OCI-LY1 (cell line): ENCODE data around the gene SLC28A1.

ENCODE experiments used
- H2AFZ ChIP-seq: fragments of 200-600 bp; sonication (generic), shearing (Covaris generic); 2 replicates; pipeline ENCODE4 v1.6.0; 2014; ENCODE audit warnings: antibody characterized with exemption, mild to moderate bottlenecking, low read length
- H3F3A ChIP-seq: fragments of 200-600 bp; sonication (generic), shearing (Covaris generic); 2 replicates; pipeline ENCODE4 v1.6.0; 2014; ENCODE audit warnings: mild to moderate bottlenecking, antibody characterized with exemption, low read length, moderate library complexity; ENCODE audit not compliant: insufficient read depth
- H3K27ac ChIP-seq: fragments of 200-600 bp; sonication (generic); 2 replicates; pipeline ENCODE4 v1.5.1; 2014; ENCODE audit warnings: low read length, mixed run types, mild to moderate bottlenecking, low read depth; ENCODE audit not compliant: poor library complexity, severe bottlenecking
- H3K27me3 ChIP-seq: fragments of 200-600 bp; sonication (generic); 2 replicates; pipeline ENCODE4 v1.6.0; 2014; ENCODE audit warnings: antibody characterized with exemption, mild to moderate bottlenecking, low read length, moderate library complexity; ENCODE audit not compliant: insufficient read depth
- H3K36me3 ChIP-seq: fragments of 200-600 bp; sonication (generic); 2 replicates; pipeline ENCODE4 v1.6.1; 2014; ENCODE audit warnings: mild to moderate bottlenecking, antibody characterized with exemption, low read length, moderate library complexity, mixed read lengths; ENCODE audit not compliant: insufficient read depth
- H3K4me1 ChIP-seq: fragments of 200-600 bp; sonication (generic); 2 replicates; pipeline ENCODE4 v1.5.1; 2014; ENCODE audit warnings: mild to moderate bottlenecking, low read length, moderate library complexity; ENCODE audit not compliant: insufficient read depth, severe bottlenecking
- H3K4me2 ChIP-seq: fragments of 200-600 bp; sonication (generic), shearing (Covaris generic); 2 replicates; pipeline ENCODE4 v1.6.1; 2014; ENCODE audit warnings: low read length
- H3K4me3 ChIP-seq: fragments of 200-600 bp; sonication (generic); 2 replicates; pipeline ENCODE4 v1.5.1; 2014; ENCODE audit warnings: low read length, low read depth, mild to moderate bottlenecking, mixed read lengths; ENCODE audit not compliant: poor library complexity, severe bottlenecking
- H3K79me2 ChIP-seq: fragments of 200-600 bp; shearing (Covaris generic); 2 replicates; pipeline ENCODE4 v1.6.1; 2016; ENCODE audit warnings: mixed run types, low read length, mixed read lengths; ENCODE audit not compliant: insufficient read depth
- H3K9ac ChIP-seq: fragments of 200-600 bp; sonication (generic), shearing (Covaris generic); 2 replicates; pipeline ENCODE4 v1.6.1; 2014; ENCODE audit warnings: mild to moderate bottlenecking, low read length, mixed read lengths
- H3K9me2 ChIP-seq: fragments of 200-600 bp; sonication (generic), shearing (Covaris generic); 2 replicates; pipeline ENCODE4 v1.6.1; 2014; ENCODE audit warnings: low read depth, mild to moderate bottlenecking, low read length, mixed read lengths
- H3K9me3 ChIP-seq: fragments of 200-600 bp; shearing (Covaris generic); 2 replicates; pipeline ENCODE4 v1.6.1; 2014; ENCODE audit warnings: low read length, mixed read lengths
- H4K20me1 ChIP-seq: fragments of 200-600 bp; sonication (generic), shearing (Covaris generic); 2 replicates; pipeline ENCODE4 v1.6.0; 2016; ENCODE audit warnings: mild to moderate bottlenecking, low read length; ENCODE audit not compliant: insufficient read depth
- EZH2 ChIP-seq: fragments of 200-600 bp; sonication (generic), shearing (Covaris generic); IDR thresholded peaks from 2 replicates; pipeline ENCODE4 v1.8.0; 2017; ENCODE audit warnings: borderline replicate concordance, mixed run types, mild to moderate bottlenecking, antibody characterized with exemption, low read length, moderate library complexity, mixed read lengths
- TF ChIP-seq, protein P1 (sequence below): fragments of 200-600 bp; sonication (generic), shearing (Covaris generic); IDR thresholded peaks from 2 replicates; pipeline ENCODE4 v1.5.1; 2017; ENCODE audit warnings: mild to moderate bottlenecking, antibody characterized with exemption, low read length, moderate library complexity, mixed read lengths

Gene SLC28A1

GRCh38 chr15:84836844-84837243, 47.6 kb upstream of the SLC28A1 start:
- Histone ChIP-seq H3K79me2 (no peaks in the 10 kb centered on the region), H3K4me3 (no peak overlapping the region), H3K4me1 (no peaks in the 10 kb centered on the region), H3K9me3 (no peaks in the 10 kb centered on the region), H4K20me1 (no peaks in the 10 kb centered on the region), H3K9me2 (no peaks in the 10 kb centered on the region), H3K36me3 (no peaks in the 10 kb centered on the region), H2AFZ (no peak overlapping the region), H3K9ac (no peak overlapping the region), H3F3A (no peaks in the 10 kb centered on the region), H3K27me3 (no peaks in the 10 kb centered on the region), H3K4me2 (no peak overlapping the region), H3K27ac (no peak overlapping the region)
- no peak for TF ChIP-seq EZH2

DNA sequence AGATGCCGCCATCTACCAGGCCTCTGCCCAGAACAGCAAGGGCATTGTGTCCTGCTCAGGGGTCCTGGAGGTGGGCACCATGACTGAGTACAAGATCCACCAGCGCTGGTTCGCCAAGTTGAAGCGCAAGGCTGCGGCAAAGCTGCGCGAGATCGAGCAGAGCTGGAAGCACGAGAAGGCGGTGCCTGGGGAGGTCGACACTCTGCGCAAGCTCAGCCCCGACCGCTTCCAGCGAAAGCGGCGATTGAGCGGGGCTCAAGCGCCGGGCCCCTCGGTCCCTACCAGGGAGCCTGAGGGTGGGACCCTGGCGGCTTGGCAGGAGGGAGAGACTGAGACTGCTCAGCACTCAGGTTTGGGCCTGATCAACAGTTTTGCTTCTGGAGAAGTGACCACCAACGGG, 44.7 kb upstream of the SLC28A1 start:
- H4K20me1 ChIP-seq, result no peaks in the 10 kb centered on the region
- H3K4me1 ChIP-seq, result no peaks in the 10 kb centered on the region
- H3K79me2 ChIP-seq, result no peaks in the 10 kb centered on the region
- no peak overlapping the region for H3K4me2 ChIP-seq
- no peak overlapping the region for H3K9ac ChIP-seq
- no peak overlapping the region for H2AFZ ChIP-seq
- no peaks in the 10 kb centered on the region for H3K9me3 ChIP-seq
- H3F3A ChIP-seq, result no peaks in the 10 kb centered on the region
- H3K36me3 ChIP-seq, result no peaks in the 10 kb centered on the region
- H3K9me2 ChIP-seq, result no peaks in the 10 kb centered on the region
- no peaks in the 10 kb centered on the region for H3K27me3 ChIP-seq
- TF ChIP-seq, protein P1, sequence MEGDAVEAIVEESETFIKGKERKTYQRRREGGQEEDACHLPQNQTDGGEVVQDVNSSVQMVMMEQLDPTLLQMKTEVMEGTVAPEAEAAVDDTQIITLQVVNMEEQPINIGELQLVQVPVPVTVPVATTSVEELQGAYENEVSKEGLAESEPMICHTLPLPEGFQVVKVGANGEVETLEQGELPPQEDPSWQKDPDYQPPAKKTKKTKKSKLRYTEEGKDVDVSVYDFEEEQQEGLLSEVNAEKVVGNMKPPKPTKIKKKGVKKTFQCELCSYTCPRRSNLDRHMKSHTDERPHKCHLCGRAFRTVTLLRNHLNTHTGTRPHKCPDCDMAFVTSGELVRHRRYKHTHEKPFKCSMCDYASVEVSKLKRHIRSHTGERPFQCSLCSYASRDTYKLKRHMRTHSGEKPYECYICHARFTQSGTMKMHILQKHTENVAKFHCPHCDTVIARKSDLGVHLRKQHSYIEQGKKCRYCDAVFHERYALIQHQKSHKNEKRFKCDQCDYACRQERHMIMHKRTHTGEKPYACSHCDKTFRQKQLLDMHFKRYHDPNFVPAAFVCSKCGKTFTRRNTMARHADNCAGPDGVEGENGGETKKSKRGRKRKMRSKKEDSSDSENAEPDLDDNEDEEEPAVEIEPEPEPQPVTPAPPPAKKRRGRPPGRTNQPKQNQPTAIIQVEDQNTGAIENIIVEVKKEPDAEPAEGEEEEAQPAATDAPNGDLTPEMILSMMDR, result no peak
- no peak for TF ChIP-seq EZH2
- H3K27ac ChIP-seq, result no peak overlapping the region
- H3K4me3 ChIP-seq, result no peak overlapping the region

GRCh38 chr15:84840255-84840654, 44.2 kb upstream of the SLC28A1 start:
- Histone ChIP-seq H3K27ac (no peak overlapping the region), H3K9ac (no peak overlapping the region)

More at GRCh38 chr15:84840255-84840654, 44.2 kb upstream of the SLC28A1 start:
- Histone ChIP-seq H3K79me2 (no peaks in the 10 kb centered on the region), H3K9me2 (no peaks in the 10 kb centered on the region), H3K4me3 (no peak overlapping the region), H3K27me3 (no peaks in the 10 kb centered on the region), H3K9me3 (no peaks in the 10 kb centered on the region), H3K4me1 (no peaks in the 10 kb centered on the region), H4K20me1 (no peaks in the 10 kb centered on the region), H3F3A (no peaks in the 10 kb centered on the region), H3K36me3 (no peaks in the 10 kb centered on the region), H2AFZ (no peak overlapping the region), H3K4me2 (no peak overlapping the region)
- TF ChIP-seq EZH2, result no peak
- TF ChIP-seq, protein P1, result no peak
